ENCODE data around the gene MMP19.
A peak's percentile ranks its signal among the peaks of the same experiment; 100 is the strongest.
"Not testable (repeated sequence)": the region's sequence is repeated elsewhere in the genome, so short reads cannot be mapped to it uniquely, and the experiment has no call there.

Gene MMP19

GRCh38 chr12:55842681-55843429, at the start of gene MMP19:
Gene MMP19 (minus strand): TSS chr12:55842936. CDS start chr12:55842830, 106 bp downstream.
- peak within 1 kb of the TSS; percentile 84 for H3K4me3 ChIP-seq (ENCODE audit: low read depth, low read length)
- no peak for TF ChIP-seq CTCF (IDR thresholded peaks at IDR 0.05; ENCODE audit: low read depth, low read length)

- TF ChIP-seq CTCF (IDR thresholded peaks at IDR 0.05; ENCODE audit: low read depth, low read length): no peak
- H3K4me3 ChIP-seq (ENCODE audit: low read depth, low read length): no peak overlapping the region
Measured at GRCh38 chr12:55891310-55891709, 48.6 kb upstream of the MMP19 start.

- no peak for TF ChIP-seq CTCF (IDR thresholded peaks at IDR 0.05; ENCODE audit: low read depth, low read length)
- no peak overlapping the region for H3K4me3 ChIP-seq (ENCODE audit: low read depth, low read length)
Measured at GRCh38 chr12:55885113-55885512, 42.4 kb upstream of the MMP19 start.

GRCh38 chr12:55877824-55878223, 35.1 kb upstream of the MMP19 start:
- no peak overlapping the region for H3K4me3 ChIP-seq (ENCODE audit: low read depth, low read length)
- TF ChIP-seq CTCF (IDR thresholded peaks at IDR 0.05; ENCODE audit: low read depth, low read length): no peak

GRCh38 chr12:55875704-55876467, 33.1 kb upstream of the MMP19 start:
- no peak overlapping the region for H3K4me3 ChIP-seq (ENCODE audit: low read depth, low read length)
- no peak for TF ChIP-seq CTCF (IDR thresholded peaks at IDR 0.05; ENCODE audit: low read depth, low read length)

GRCh38 chr12:55874443-55874842, 31.7 kb upstream of the MMP19 start:
- no peak for TF ChIP-seq CTCF (IDR thresholded peaks at IDR 0.05; ENCODE audit: low read depth, low read length)
- no peak overlapping the region for H3K4me3 ChIP-seq (ENCODE audit: low read depth, low read length)

GRCh38 chr12:55866454-55867004, 23.8 kb upstream of the MMP19 start:
- not testable (repeated sequence) for H3K4me3 ChIP-seq (ENCODE audit: low read depth, low read length)
